Esophagus muscularis mucosa (tissue), 4 donors: ENCODE measurements around the gene SETD2. TPM values are rescaled to one million over a fixed set of nuclear protein-coding genes. Genes with fewer than 3 reads are reported as not detected.

ENCODE experiments used
- DNase-seq: peaks from one replicate; pipeline ENCODE4 v3.0.0-alpha.2; 2017; ENCODE audit errors: extremely low spot score
- H3K27ac ChIP-seq, 4 donors: fragments of 200-600 bp; sonication (generic); replicated peaks in 1 of 4; 1 replicate in 3 of 4; 2 replicates in 1 of 4; pipeline ENCODE4 v1.5.1; 2016 to 2019; ENCODE audit warnings: mild to moderate bottlenecking in 1 of 4
- H3K27me3 ChIP-seq, 4 donors: fragments of 200-600 bp; sonication (generic); one replicate each; pipeline versions ENCODE4 v1.5.1 to v1.6.0; 2016 to 2019
- H3K36me3 ChIP-seq, 4 donors: fragments of 200-600 bp; sonication (generic); one replicate each; pipeline ENCODE4 v1.5.1; 2016 to 2019
- H3K4me1 ChIP-seq, 4 donors: fragments of 200-600 bp; sonication (generic); one replicate each; pipeline ENCODE4 v1.5.1; 2016 to 2019
- H3K4me3 ChIP-seq, 4 donors: fragments of 200-600 bp; sonication (generic); 1 replicate in 2 of 4; 2 replicates in 2 of 4; pipeline ENCODE4 v1.5.1; 2016 to 2019; ENCODE audit warnings: mild to moderate bottlenecking in 4 of 4, moderate library complexity in 1 of 4
- H3K9me3 ChIP-seq, 4 donors: fragments of 200-600 bp; sonication (generic); 1 replicate in 3 of 4; 2 replicates in 1 of 4; pipeline ENCODE4 v1.5.1; 2016 to 2019
- EP300 ChIP-seq: sonication (generic); formaldehyde crosslinking; IDR thresholded peaks from one replicate; pipeline ENCODE4 v1.6.1; 2017; ENCODE audit warnings: antibody characterized with exemption
- POLR2A ChIP-seq: fragments of 450-650 bp; IDR thresholded peaks from one replicate; pipeline ENCODE4 v1.6.1; 2017; ENCODE audit warnings: antibody characterized with exemption, moderate library complexity, mild to moderate bottlenecking, low read depth
- POLR2AphosphoS5 ChIP-seq, 2 donors: sonication (generic); formaldehyde crosslinking; IDR thresholded peaks; one replicate each; pipeline ENCODE4 v1.6.1; 2017; ENCODE audit warnings: antibody characterized with exemption in 2 of 2
- WGBS: methylation state at CpG from one replicate; pipeline ENCODE4 v1.1.5; 2018; 5-methylcytosine and 5-hydroxymethylcytosine counted together
- intact Hi-C: fragments of 100-400 bp; cut with DNase I; formaldehyde crosslinking; loops from one replicate; pipeline ENCODE4 v1.15.1; 2023
- total RNA-seq, 4 donors: library from RNA; depleted of rRNA; stranded (reverse); fragments of >200 nt; gene quantifications; one replicate each; pipeline versions ENCODE4 v1.1.0 to v1.2.1, GENCODE V29; 2016
- TF ChIP-seq, protein P1 (sequence below), 3 experiments: fragments of 200-600 bp in 2 of 3; fragments of 450-650 bp in 1 of 3; sonication (generic) in 2 of 3; IDR thresholded peaks; one replicate each; pipeline ENCODE4 v1.5.1; 2017 to 2019; ENCODE audit warnings: antibody characterized with exemption in 3 of 3, mild to moderate bottlenecking in 2 of 3, moderate library complexity in 1 of 3

SETD2 gene
- total RNA-seq, 4 donors from 2014 or later: 52.2 to 66.4 (median 56.8) TPM

DNA sequence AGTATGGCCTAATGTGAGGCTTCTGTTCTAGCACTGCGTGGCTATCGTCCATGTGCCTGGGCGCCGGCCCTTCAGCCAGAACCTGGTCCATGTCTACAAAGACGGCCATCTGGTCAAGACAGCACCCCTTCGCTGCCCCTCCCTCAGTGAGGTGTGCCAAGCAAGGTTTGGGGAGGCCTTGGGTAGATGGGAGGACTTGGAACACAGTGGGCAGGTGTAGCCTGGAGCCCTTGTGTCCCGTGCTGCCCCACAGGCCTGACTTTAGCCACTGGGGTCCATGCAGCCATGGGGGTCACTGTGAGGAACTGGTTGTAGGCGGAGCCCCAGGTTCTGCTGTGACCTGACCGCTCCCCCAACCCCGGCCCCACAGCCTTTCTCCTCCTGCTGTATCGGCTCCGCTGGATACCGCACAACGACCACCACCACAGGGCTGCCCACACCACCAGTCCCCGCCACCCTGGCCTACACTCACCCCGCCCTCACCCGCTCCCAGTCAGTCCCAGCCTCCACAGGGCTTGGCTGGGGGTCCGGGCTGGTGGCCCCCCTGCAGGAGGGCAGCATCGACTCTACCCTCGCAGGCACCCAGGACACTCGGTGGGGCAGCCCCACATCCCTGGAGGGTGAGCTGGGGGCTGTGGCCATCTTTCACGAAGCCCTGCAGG is 167.9 kb downstream of the SETD2 start:
- peaks cover 0 to 12% (median 7%) of the 10 kb centered on the region in 4 donors for H3K4me1 ChIP-seq
- DNase-seq: no peak
- H3K27me3 ChIP-seq: no peaks in the 10 kb centered on the region
- no peak overlapping the region for H3K27ac ChIP-seq
- peaks cover 2 to 90% (median 72%) of the 10 kb centered on the region in 4 donors for H3K36me3 ChIP-seq
- TF ChIP-seq EP300: no peak
- TF ChIP-seq, protein P1, sequence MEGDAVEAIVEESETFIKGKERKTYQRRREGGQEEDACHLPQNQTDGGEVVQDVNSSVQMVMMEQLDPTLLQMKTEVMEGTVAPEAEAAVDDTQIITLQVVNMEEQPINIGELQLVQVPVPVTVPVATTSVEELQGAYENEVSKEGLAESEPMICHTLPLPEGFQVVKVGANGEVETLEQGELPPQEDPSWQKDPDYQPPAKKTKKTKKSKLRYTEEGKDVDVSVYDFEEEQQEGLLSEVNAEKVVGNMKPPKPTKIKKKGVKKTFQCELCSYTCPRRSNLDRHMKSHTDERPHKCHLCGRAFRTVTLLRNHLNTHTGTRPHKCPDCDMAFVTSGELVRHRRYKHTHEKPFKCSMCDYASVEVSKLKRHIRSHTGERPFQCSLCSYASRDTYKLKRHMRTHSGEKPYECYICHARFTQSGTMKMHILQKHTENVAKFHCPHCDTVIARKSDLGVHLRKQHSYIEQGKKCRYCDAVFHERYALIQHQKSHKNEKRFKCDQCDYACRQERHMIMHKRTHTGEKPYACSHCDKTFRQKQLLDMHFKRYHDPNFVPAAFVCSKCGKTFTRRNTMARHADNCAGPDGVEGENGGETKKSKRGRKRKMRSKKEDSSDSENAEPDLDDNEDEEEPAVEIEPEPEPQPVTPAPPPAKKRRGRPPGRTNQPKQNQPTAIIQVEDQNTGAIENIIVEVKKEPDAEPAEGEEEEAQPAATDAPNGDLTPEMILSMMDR (IDR thresholded peaks at IDR 0.05): no peak
- TF ChIP-seq POLR2A: no peak
- TF ChIP-seq POLR2AphosphoS5 (IDR thresholded peaks at IDR 0.05): no peak
- intact Hi-C loops: no loop called here
- no peaks in the 10 kb centered on the region for H3K9me3 ChIP-seq
- WGBS: 92% methylated on average over 16 of the region's 22 CpGs
- H3K4me3 ChIP-seq: no peak overlapping the region

DNA sequence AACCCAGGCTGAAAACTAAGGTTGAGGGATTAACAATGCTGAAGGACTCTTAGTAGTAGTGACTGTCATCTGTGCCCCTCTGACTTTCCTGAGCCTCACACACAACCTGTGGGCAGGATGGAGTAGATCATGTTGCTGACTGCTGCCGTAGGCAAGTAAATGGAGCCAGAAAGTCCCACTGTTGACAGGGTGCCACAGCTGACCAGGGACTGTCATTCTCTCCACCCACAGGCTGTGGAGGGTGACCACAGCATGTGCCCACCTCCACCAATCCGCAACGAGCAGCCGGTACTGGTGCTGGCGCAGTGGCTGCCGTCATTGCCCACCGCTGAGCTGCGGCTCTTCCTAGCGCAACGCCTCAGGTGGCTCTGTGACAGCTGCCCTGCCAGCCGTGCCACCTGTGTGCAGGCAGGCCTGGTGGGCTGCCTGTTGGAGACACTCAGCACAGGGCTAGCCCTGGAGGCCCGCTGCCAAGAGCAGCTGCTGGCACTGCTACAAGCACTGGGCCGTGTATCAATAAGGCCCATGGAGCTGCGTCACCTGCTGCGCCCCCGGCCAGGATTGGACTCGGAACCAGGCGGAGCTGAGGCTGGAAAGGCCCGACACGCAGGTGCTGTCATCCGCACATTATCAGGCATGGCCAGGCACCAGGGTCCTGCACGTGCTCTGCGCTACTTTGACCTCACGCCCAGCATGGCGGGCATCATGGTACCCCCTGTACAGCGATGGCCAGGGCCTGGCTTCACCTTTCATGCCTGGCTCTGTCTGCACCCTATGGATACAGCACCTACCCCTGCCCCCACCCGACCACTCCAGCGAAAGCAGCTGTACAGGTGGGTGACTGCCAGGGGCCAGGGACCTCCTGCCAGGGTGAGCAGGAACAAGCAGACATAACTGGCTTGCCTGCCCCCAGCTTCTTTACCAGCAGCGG is 168.8 kb downstream of the SETD2 start:
- intact Hi-C loops: no loop called here
- H3K27me3 ChIP-seq: no peaks in the 10 kb centered on the region
- H3K9me3 ChIP-seq: no peaks in the 10 kb centered on the region
- no peak overlapping the region for H3K27ac ChIP-seq
- DNase-seq: no peak
- 97% methylated on average over 17 of the region's 29 CpGs for WGBS
- no peak overlapping the region for H3K4me3 ChIP-seq
- no peak for TF ChIP-seq POLR2AphosphoS5 (IDR thresholded peaks at IDR 0.05)
- TF ChIP-seq, protein P1 (IDR thresholded peaks at IDR 0.05): no peak
- no peak for TF ChIP-seq EP300
- TF ChIP-seq POLR2A: no peak
- peaks cover 0 to 17% (median 7%) of the 10 kb centered on the region in 4 donors for H3K4me1 ChIP-seq
- H3K36me3 ChIP-seq: peaks cover 0 to 88% (median 63%) of the 10 kb centered on the region in 4 donors

DNA sequence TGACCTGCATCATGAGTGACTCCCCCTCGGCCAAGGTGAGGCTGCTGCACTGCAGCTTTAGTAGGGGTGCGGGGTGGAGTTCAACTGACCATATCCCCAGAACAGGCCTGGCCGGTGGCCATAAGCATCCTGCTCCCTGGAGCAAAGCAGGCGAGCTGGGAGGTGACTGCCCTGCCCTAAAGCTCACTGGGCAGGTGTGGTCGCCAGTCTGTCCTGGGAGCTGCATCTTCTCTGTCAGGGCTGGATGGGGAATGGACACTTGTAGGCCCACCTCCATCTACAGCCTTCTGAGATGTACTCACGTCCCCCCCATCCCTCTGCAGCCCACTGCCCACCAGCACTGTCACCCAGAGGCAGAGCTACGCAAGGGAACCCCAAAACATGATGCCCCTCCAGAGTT is 169.9 kb downstream of the SETD2 start:
- H3K9me3 ChIP-seq: no peaks in the 10 kb centered on the region
- peaks cover 0 to 27% (median 13%) of the 10 kb centered on the region in 4 donors for H3K4me1 ChIP-seq
- no peak for DNase-seq
- H3K27me3 ChIP-seq: no peaks in the 10 kb centered on the region
- TF ChIP-seq POLR2A (no peak), POLR2AphosphoS5 (IDR thresholded peaks at IDR 0.05) (no peak), EP300 (no peak)
- TF ChIP-seq, protein P1 (IDR thresholded peaks at IDR 0.05): no peak
- peaks cover 0 to 88% (median 63%) of the 10 kb centered on the region in 4 donors for H3K36me3 ChIP-seq
- H3K4me3 ChIP-seq: no peak overlapping the region
- 93% methylated on average over 4 of the region's 7 CpGs for WGBS
- intact Hi-C loops: no loop called here
- no peak overlapping the region for H3K27ac ChIP-seq

DNA sequence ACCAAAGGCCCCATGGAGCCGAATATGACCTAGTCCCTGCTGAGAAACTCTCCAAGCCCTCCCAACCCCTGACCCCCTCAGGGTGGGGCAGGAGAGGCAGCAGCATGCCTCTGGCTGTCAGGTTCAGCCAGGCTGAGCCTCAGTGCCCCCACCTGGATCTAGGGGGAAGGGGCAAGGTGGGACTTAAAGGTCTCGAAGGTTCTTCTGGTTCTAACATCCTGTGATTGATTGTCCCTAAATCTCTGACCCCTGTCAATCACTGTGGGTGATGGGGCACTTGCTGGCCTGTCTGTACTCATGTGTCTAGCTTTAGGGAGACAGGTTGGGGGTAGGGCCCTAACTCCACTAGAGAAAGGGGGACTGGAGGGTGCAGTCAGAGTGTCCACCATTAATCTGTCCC is 170.6 kb downstream of the SETD2 start:
- H3K27ac ChIP-seq: no peak overlapping the region
- intact Hi-C loops: no loop called here
- peaks cover 0 to 88% (median 65%) of the 10 kb centered on the region in 4 donors for H3K36me3 ChIP-seq
- peaks cover 4 to 25% (median 14%) of the 10 kb centered on the region in 4 donors for H3K4me1 ChIP-seq
- H3K27me3 ChIP-seq: no peaks in the 10 kb centered on the region
- no peak overlapping the region for H3K4me3 ChIP-seq
- no peak for DNase-seq
- no peaks in the 10 kb centered on the region for H3K9me3 ChIP-seq
- 50% methylated on average over 1 of the region's 2 CpGs for WGBS
- TF ChIP-seq POLR2AphosphoS5 (IDR thresholded peaks at IDR 0.05): no peak
- TF ChIP-seq, protein P1 (IDR thresholded peaks at IDR 0.05): no peak
- no peak for TF ChIP-seq EP300
- no peak for TF ChIP-seq POLR2A
